IPS DF 4.7 (cell line): ENCODE results near the gene GRID1.
"Not testable (repeated sequence)": the region's sequence is repeated elsewhere in the genome, so short reads cannot be mapped to it uniquely, and the experiment has no call there.

Source experiments
- DNase-seq: peaks from one replicate; pipeline ENCODE4 v3.0.0-alpha.2; 2013; ENCODE audit warnings: low spot score; ENCODE audit errors: extremely low read depth

The GRID1 gene

DNA sequence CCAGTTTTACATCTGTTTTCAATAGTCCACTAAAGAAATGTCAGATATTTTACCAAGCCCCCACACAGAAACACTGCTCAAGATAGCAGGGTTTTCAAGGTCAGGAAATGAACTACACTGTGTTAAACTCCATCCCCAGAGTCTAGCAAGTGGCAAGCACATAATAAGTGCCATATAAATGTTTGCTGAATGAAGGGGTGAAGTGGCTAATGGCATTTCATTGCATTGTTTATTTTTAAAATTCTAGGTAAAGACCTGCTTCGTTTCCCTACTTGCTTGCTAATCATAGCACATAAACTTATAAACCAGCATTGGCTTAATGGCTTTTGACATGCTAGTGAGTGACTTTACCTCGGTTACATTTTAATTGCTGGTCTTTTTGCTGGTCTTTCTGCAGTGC lies 322.6 kb downstream of the GRID1 start:
- no peak for DNase-seq

DNA sequence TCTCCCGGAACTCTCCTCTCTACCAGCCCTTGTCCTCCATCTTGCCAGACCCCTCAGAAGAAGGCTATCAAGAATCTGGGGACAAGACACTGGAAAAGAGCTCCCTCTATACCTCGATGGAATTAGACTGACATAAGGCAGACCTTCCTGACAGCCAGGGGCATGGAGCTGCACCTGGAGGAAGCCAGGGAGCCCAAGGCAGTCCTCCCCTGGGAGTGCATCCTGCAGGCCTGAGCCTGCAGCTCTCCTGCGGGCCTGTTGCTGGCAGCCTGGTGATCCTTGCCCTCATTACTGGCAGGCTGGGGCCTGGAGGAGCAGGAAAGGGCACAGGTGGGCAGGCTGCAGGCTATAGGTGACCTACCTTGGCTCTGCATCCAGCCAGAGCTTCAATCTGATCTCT lies 323.4 kb downstream of the GRID1 start:
- no peak for DNase-seq

DNA sequence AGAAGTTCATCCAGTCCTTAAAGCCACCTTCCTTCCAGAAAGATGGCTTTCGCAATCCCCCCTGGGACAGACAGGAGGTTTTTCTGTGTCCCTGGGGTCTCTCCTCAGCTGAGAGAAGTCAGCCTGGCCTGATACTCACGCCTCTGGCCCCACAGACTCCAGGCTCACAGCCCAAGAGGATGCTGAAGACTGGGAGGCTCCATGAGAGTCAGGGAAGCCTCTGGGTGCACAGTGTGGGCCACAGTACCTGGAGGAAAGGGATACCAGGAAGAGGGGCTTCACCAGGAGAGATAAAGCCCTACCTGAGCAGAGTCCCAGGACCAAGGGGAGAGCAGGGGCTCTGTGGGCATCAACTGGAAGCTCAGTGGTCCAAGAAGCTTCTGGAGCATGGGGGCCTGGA lies 324.4 kb downstream of the GRID1 start:
- DNase-seq: no peak

DNA sequence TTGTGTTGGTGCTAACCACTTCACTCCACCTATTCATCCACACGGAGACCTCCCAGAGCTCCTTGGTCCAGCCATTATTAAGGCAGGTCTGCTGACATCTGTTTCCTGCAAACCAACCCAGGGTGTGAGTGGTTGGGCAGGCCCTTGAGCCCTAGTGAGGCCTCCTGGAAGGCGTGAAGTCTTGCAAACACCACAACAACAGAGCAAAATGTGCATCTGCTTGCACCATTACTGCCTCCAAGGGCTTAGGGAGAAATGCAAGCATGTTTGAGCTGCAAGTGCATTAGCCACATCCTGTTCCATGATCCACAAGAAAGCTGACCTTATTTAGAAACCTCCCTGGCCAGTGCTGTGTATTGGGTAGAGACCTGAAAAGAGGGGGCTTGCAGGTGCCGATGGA lies 325.5 kb downstream of the GRID1 start:
- DNase-seq: no peak

DNA sequence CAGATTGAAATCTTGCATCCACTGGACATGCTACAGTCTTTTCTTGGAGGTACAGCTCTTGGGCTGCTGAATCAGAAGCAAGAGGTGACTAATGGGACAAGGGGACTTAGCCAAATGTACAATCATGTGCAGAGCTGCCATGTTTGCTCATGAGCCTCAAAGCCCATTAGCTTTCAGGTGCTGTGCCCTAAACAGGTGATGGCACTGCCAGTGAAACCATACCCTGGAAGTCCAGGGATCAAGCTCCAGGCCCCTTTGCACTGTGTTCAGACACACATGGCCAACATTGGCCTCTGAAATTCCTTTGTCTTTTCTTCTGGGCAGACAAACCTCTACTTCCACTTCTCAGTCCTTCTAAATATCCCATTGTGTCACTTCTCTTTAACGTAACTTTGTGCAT lies 328.2 kb downstream of the GRID1 start:
- DNase-seq: no peak

DNA sequence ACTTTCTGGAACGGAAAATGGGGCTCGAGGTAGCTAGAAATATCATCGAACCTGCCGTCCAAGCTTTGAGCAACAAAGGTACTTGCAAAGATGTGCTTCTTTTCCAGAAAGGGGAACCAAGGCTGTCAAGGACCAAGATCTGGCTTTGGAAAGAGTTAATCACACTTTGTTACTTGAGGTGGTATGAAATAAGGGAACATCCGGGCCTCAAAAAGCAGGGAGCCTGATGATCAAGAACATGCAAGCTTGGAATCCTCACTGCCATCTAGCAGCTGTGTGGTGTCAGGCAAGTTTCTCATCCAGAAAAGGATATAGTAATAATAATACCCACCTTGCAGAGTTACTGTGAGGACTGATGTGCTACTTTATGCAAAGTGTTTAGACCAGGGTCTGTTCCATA lies 329.5 kb downstream of the GRID1 start:
- DNase-seq: no peak

DNA sequence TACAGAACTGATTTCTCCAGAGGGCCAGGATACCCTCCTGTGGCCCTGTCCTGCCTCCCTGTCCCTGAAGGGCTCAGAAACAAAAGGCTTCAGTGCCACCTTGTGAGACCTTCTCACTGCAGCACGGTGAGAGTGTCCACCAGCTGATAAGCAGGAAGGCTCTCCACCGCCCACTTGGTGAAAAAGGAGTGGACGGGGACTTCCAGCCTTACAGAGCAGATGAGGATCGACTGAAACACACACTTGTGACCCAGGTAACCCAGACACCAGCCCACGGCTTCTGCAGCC lies 330.1 kb downstream of the GRID1 start:
- DNase-seq: no peak

DNA sequence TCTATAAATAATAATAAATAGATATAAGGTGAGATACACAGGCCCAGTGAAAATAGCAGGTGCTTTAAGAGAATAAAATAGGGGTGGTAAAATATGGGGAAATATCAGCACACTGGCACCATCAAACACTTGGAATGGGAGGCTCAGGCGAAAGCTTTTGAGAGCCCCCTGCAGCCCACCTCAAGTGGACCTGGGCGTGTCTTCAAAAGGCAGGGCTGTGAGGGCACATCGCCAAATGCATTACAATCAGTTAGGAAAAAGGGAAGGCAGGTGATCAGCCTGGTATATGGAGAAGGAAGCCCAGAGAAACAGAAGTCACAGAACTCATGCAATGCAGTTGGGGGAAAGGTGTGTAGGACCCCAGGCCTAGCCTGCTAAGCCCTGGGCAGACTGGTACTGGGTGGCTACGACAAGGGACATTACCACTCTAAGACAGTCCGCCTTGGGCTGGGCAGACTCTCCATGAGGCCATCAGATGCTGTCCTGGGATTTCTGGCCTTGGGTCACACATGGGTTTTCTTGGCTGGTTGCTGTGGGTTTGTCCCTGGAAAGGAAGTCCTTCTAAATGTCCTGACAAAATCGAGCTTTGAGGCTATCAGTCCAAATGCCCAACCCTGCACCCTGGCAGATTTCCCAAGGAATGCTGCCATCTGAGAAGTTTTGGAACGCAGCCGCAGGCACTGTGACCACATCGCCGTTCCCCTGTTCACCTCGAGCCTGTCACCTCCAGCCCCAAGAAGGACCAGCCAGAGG lies 330.6 kb downstream of the GRID1 start:
- no peak for DNase-seq

DNA sequence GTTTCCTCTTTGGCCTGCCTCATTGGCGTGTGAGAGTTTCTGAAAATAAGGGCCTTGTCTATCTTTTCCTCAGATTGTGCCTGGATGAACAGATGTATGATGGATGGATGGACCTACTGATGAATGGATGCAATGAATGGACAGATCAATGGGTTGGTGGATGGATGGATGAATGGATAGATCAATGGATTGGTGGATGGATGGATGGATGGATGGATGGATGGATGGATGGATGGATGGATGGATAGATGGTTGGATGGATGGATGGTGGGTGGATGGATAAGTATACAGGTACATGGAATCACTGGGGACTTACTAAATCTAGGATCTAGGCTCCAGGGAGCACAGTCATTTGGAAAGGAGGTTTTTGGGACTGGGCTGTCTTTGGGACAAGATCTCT lies 331.9 kb downstream of the GRID1 start:
- no peak for DNase-seq

DNA sequence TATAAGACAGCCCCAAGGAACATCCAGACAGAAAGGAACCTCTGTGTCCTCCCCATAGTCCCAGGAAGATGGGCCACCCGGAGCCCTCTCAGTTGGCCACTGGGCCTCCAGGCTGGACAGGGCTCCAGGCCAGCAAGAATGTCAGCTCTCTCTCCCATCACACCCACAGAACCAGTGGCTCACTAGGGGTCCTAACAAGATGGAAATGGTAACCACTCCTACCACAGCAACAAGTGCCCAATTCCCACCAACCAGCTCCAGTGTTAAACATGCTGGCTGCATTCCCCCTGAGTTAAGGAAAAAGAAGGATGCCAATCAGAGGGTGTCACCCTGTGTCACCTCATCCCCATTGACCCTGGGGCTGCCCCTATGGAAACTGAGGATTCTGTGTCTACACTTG lies 333.0 kb downstream of the GRID1 start:
- DNase-seq: no peak

DNA sequence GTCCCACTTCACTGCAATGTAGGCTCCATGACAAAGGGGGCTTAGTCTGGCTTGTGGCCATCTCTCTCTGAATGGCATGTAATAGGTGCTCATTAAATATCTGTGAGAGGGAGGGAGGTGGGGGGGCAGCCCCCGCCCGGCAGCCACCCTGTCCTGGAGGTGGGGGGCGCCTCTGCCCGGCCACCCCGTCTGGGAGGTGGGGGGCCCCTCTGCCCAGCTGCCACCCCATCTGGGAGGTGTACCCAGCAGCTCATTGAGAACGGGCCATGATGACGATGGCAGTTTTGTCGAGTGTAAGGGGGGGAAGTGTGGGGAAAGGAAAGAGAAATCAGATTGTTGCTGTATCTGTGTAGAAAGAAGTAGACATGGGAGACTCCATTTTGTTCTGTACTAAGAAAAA lies 334.5 kb downstream of the GRID1 start:
- not testable (repeated sequence) for DNase-seq

DNA sequence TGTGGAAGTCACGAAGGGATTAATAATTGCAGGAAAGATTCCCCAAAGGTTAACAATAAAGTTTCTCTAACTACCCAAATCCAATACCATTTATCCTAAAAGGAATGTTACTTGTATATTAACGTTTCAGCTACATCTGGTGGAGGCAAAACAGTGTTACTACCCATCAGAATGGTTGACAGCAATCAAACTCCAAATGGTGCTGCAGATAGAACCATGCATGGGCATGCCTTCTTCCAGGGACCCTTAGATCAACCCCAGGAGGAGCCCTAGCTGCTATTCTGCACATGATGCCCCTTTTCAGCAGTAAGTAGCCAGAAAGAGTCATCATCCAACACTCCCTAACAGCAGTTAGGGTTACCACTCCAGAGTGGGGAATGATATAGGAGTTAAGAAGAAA lies 336.3 kb downstream of the GRID1 start:
- no peak for DNase-seq

DNA sequence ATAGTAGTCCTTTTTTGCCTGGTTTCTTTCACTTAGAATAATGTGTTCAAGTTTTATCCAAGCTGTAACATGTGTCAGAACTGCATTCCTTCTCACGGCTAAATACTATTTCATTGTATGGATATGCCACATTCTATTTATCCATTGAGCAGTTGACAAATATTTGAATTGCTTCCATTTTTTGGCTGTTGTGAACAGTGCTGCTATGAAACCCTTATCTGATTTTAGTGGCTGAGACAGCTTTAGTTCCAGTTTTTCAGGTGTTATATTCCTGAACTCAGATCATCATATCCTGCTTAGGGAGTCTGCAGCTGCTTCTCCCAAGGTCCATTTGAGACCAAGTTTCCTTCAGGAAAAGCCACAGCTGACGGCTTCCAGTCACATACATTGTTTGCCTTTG lies 339.2 kb downstream of the GRID1 start:
- DNase-seq: no peak

DNA sequence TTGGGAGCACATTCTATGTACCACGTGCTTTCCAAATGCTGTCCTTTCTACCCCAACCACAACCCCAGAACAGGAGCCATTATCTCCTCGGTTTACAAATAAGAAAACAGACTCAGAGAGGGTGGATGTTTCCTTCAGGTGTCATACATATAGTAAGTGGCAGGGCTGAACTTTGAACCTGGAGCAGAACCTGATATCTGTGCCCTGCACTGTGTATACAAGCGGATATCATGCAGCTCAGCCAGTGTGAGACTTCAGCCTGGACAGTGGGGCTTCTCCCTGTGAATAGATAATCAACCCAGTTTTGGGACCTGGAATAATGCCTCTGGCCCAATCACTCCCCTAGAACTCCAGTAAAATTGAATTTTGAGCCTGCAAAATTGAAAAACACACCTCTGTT lies 341.1 kb downstream of the GRID1 start:
- no peak for DNase-seq

DNA sequence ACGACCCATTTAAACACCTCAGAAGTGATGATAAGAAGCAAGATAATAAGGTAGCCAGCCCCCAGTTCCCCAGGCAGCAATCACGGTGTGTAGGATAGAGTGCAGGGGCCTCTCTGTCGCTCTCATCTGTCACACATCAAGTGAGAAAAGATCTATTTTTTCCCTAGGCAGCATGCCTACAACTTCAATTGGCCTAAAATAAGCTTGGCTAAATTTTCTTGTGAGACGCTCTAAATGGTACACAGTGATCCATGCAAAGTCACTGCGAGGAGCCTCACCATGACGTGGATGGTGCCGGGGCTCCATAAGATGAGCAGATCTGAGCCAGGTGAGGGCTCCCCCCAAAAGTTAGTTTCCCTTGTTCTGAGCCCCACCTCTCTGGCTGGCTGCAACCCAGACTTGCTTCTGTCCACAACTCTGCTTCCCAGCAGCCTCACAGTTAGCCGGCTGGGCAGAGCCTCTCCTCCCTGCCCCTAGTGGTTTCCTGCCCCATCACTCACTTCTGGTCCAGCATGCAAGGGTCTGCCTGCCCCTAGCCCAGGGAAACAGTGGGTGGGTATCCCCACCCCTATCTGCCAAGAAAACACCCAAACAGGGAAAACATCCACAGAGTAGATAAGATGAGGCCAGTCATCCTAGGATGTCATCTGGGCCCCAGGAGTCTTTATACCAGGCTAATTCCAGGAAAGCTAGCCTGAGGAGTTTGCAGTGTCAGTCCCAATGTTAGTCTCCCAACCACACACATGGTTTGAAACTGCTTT lies 342.1 kb downstream of the GRID1 start:
- DNase-seq: no peak

DNA sequence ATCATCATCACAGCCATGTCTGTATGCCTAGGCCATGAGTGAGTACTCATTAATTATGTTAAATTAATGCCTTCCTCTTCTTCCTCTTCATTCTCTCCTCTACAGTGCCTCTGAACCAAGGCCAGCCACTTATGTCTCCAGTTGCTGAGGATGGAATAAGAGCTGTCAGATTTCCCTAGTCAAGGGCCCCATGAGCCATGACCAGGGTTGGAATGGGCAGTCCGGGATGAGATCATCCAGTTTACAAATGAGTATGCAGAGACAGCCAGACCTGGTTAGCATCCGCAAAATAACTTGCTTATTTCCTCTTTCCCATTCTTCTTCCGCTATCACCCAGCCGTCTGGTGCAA lies 342.7 kb downstream of the GRID1 start:
- no peak for DNase-seq

DNA sequence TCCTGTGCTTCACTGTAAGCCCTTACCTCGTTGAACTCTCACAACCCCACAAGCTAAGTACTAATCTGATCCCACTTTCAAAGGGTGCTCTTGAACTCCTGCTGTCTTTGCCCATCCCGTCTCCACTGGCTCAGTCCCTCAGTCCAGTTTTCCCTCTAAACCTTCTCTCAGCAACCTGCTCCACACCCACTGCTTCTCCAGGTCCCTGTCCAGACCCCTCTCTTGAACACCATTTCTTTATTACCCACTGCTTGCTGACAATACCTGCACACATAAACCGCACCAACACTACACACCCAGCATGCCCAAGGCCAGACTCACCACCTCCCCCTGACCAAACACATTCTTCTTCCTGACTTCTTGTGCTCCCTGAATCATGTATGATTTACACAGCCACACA lies 343.3 kb downstream of the GRID1 start:
- no peak for DNase-seq

DNA sequence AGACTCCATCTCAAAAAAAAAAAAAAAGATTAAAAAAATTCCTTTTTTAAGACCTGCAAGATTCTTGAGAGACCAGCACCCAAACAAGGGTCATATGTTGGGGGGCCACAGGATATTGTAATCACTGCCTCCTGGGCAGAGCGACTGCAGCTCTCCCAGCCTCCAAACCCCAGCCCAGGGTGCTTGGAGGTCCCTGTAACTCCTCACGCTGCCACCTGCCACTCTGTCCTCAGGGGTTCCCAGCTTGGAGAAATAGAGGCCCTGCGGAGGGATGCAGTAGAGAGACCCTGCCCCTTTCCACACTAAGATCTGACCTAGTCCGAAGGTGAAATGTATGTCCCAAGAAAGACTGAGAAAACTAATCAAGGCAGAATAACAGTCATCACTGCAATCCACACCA lies 343.7 kb downstream of the GRID1 start:
- no peak for DNase-seq

DNA sequence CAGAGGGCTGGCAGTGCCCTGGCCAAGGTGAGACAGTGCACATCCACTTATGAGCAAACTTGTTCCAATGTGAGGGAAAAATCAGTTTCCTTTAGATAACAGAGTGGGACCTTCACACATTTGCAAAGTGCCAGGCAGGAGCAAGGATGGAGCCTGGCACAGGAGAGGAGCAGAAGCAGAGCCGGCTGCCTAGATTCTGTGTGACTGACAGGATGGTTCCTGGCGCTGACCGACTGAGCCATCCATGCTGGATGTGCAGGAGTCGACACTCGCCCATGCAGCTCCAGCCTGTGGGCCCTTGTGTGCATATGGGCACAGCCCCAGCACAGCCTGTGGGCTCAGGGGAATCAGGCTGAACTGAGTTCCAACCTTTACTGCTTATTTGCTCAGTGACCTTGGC lies 346.5 kb downstream of the GRID1 start:
- no peak for DNase-seq

DNA sequence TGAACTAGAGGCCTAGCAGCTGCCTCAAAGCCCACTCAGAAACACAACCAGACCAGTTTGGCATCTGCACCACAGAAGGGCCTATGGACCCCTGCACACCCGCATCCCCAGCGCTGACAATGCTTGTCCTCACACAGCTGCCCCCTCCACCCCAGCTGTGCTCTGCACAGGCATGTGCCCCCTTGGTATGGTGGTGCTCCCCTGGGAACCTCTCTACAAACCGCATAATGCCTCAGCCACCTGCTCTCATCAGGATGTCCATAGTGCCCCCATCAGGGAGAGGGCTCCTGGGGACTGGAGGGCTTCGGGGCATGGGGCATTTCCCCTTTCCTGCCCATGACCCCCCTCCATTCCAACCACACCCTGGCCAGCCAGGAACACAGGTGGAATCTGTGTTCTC lies 347.5 kb downstream of the GRID1 start:
- DNase-seq: no peak

DNA sequence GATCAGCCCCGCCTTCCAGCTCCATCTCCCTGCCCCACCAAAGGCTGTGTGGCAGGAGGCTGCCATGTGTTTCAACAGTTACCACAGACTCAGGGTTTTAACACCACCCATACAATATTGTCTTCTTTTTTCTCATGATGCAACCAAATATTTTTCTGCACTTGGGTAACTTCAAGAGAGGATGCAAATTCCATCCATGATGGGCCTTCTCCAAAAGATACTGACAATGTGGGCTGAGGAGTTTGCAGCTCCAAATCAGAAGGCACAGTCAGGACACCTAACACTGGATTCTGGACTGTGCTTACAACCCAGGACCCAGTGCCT lies 347.9 kb downstream of the GRID1 start:
- DNase-seq: no peak

DNA sequence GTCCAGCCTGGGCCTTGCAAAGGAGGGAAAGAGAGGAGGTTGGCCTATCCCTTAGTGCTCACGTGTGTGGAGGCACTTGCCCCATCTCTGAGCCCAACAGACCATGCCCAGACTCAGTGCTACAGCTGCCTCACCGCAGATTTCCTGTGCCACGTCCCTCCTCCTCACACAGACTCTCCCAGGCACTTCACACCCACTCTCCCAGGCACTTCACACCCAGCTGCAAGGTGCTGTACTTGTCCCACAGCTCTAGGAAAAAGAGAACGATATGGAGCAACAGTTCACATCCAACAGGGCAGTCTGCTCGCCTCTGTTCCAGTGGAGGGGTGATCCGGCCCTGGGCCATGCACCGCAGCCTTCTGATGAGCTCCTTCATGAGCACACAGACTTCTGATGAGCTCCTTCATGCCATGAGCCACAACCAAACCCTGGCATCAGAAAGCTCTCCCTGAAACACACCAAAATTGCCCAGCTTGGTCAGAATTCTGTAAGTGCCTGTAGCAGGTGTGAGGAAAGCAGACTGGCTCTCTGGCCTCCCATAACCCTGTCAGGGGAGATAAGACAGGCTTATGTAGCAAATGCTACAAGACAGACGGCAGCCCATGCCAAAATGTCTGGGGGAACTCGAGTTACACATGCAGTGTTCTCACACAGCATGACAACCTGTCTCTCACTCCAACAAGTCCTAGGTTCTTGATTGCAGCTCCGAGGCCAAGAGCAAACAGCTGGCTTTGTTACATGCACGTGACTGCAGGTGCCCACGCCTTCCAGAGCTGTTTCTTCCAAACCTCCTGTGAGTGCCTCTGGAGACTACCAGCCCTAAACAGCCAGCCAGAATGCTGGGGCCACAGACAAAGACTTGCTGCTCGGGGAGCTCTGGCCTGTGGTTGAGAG lies 348.5 kb downstream of the GRID1 start:
- DNase-seq: no peak

DNA sequence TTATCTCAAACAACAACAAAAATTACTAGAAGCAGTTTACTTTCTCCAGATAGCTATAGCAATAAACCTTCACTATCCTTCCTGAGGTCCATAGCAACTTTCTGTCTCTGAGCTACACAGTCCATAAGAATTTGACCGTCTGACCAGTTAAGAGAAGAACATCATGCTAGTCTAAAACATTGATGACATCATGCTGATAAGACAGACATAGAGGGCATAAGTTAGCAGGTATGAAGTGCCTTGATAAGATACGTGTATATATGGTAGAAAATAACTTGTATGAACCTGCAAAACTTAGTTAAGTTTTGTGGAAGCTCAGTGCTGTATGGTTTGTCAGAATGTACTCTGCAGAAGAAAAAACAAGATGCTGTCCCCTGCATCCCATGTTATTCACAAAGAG lies 353.0 kb downstream of the GRID1 start:
- no peak for DNase-seq
